BLaER1 (cell line): ENCODE data around the gene ERCC2.
"Not testable (repeated sequence)": the region's sequence is repeated elsewhere in the genome, so short reads cannot be mapped to it uniquely, and the experiment has no call there.

Experiments used
- H3K27ac ChIP-seq: shearing (Covaris generic); formaldehyde crosslinking; 2 replicates; pipeline ENCODE4 v1.8.1; 2022
- H3K27me3 ChIP-seq: shearing (Covaris generic); formaldehyde crosslinking; 2 replicates; pipeline ENCODE4 v1.8.1; 2022
- H3K36me3 ChIP-seq: shearing (Covaris generic); formaldehyde crosslinking; 2 replicates; pipeline ENCODE4 v1.8.1; 2022
- H3K4me1 ChIP-seq: shearing (Covaris generic); formaldehyde crosslinking; 2 replicates; pipeline ENCODE4 v1.8.1; 2022
- H3K4me2 ChIP-seq: shearing (Covaris generic); formaldehyde crosslinking; 2 replicates; pipeline ENCODE4 v1.8.1; 2022
- H3K4me3 ChIP-seq: shearing (Covaris generic); formaldehyde crosslinking; 2 replicates; pipeline ENCODE4 v1.8.1; 2022
- H3K9ac ChIP-seq: shearing (Covaris generic); formaldehyde crosslinking; 2 replicates; pipeline ENCODE4 v1.8.1; 2022
- H3K9me3 ChIP-seq: shearing (Covaris generic); formaldehyde crosslinking; 2 replicates; pipeline ENCODE4 v1.8.1; 2022
- H4K20me1 ChIP-seq: shearing (Covaris generic); formaldehyde crosslinking; 2 replicates; pipeline ENCODE4 v1.8.1; 2022
- Cebpa-rat ChIP-seq: shearing (Covaris generic); IDR thresholded peaks from 2 replicates; pipeline ENCODE4 v1.8.1; 2022

The ERCC2 gene

DNA sequence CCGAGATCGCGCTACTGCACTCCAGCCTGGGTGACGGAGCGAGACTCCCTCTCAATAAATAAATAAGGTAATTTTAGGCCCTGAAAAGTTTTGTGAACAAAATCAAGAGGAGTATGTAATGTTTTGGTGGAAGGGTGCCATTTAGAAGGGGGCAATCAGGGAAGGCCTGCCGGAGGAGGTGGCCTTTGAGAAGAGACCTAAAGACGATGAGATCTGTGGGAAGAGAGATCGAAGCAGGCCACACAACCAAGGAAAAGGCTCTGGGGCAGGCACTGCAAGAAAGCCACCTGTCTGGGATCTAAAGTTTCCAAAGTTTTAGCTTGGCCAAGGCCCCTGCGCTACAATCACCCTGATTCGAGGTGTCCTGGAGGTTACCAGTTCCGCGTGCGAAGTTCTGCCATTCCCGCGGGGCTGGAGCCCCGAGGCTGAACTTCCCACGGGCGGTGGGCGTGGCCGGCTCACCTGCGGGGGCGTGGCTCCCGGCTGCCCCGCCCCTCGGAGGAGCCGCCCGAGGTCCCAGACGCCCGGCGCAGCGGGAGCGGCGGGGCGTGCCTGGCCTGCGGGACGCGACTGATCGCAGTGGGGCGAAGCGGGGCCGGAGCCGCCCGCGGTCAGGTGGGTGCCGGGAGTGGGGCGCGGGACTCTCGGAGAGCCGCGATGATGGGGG lies 30.0 kb downstream of the ERCC2 start, which contains the start of gene KLC3:
Gene KLC3, plus strand, starts transcription at position 519 of the 667 bp plus-strand sequence. CDS start 4,792 bp downstream, outside the sequence.
- Histone ChIP-seq H4K20me1 (no peaks in the 10 kb centered on the region), H3K4me3 (peak within 1 kb of the TSS; percentile 60), H3K9ac (peak within 1 kb of the TSS; percentile 41; the same call in 1 of the 2 replicates), H3K4me1 (peaks cover 14% of the 10 kb centered on the region), H3K36me3 (no peaks in the 10 kb centered on the region), H3K27ac (no peak within 1 kb of the TSS), H3K4me2 (peak within 1 kb of the TSS; percentile 86), H3K9me3 (no peaks in the 10 kb centered on the region), H3K27me3 (peaks cover 19% of the 10 kb centered on the region)
- TF ChIP-seq Cebpa-rat: no peak

- Histone ChIP-seq H3K4me2 (no peak overlapping the region), H3K4me1 (peaks cover 17% of the 10 kb centered on the region), H4K20me1 (no peaks in the 10 kb centered on the region), H3K36me3 (no peaks in the 10 kb centered on the region), H3K9me3 (no peaks in the 10 kb centered on the region), H3K27me3 (peaks cover 19% of the 10 kb centered on the region), H3K9ac (no peak overlapping the region), H3K4me3 (no peak overlapping the region), H3K27ac (no peak overlapping the region)
- no peak for TF ChIP-seq Cebpa-rat
Observed at GRCh38 chr19:45339629-45340028, 30.7 kb downstream of the ERCC2 start.

GRCh38 chr19:45336696-45337251 lies 33.6 kb downstream of the ERCC2 start:
- Histone ChIP-seq H3K9me3 (no peaks in the 10 kb centered on the region), H3K36me3 (no peaks in the 10 kb centered on the region), H3K9ac (no peak overlapping the region), H3K4me2 (no peak overlapping the region), H3K27me3 (peaks cover 19% of the 10 kb centered on the region), H3K27ac (no peak overlapping the region), H3K4me1 (peaks cover 17% of the 10 kb centered on the region), H4K20me1 (no peaks in the 10 kb centered on the region), H3K4me3 (no peak overlapping the region)
- no peak for TF ChIP-seq Cebpa-rat

GRCh38 chr19:45334881-45335280 lies 35.5 kb downstream of the ERCC2 start:
- H3K9ac ChIP-seq, H3K4me3 ChIP-seq, H3K27ac ChIP-seq, H3K4me2 ChIP-seq, H3K9me3 ChIP-seq, H3K27me3 ChIP-seq, H4K20me1 ChIP-seq, H3K36me3 ChIP-seq: not testable (repeated sequence)
- H3K4me1 ChIP-seq: peaks cover 15% of the 10 kb centered on the region; the same call in 1 of the 2 replicates

GRCh38 chr19:45333609-45334303 lies 36.6 kb downstream of the ERCC2 start:
- Histone ChIP-seq H3K4me1 (peaks cover 15% of the 10 kb centered on the region; the same call in 1 of the 2 replicates), H3K27ac (no peak overlapping the region), H4K20me1 (no peaks in the 10 kb centered on the region), H3K4me2 (no peak overlapping the region), H3K27me3 (no peaks in the 10 kb centered on the region), H3K9me3 (no peaks in the 10 kb centered on the region), H3K9ac (no peak overlapping the region), H3K36me3 (no peaks in the 10 kb centered on the region), H3K4me3 (no peak overlapping the region)
- no peak for TF ChIP-seq Cebpa-rat

DNA sequence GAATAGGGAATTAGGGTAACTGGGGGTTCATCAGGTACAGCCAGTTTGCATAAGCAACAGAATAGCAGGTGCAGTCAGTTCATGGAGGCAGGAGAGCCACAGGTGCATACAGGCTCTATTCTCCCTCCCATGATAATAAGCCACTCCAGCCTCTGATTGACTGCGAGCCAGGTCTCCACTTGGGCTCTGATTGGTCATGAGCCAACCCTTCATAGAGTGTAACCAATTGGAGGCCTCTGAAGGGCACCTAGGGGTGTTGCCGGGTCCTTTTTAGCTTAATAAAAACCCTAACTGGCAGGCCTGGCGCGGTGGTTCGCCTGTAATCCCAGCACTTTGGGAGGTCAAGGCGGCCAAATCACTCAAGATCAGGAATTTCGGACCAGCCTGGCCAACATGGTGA lies 39.0 kb downstream of the ERCC2 start:
- H3K9me3 ChIP-seq: no peaks in the 10 kb centered on the region
- no peak overlapping the region for H3K27ac ChIP-seq
- no peaks in the 10 kb centered on the region for H4K20me1 ChIP-seq
- no peak for TF ChIP-seq Cebpa-rat
- no peak overlapping the region for H3K9ac ChIP-seq
- no peak overlapping the region for H3K4me2 ChIP-seq
- no peaks in the 10 kb centered on the region for H3K36me3 ChIP-seq
- H3K27me3 ChIP-seq: no peaks in the 10 kb centered on the region
- H3K4me3 ChIP-seq: no peak overlapping the region
- peaks cover 19% of the 10 kb centered on the region for H3K4me1 ChIP-seq

- Histone ChIP-seq H3K4me1 (peaks cover 45% of the 10 kb centered on the region), H4K20me1 (no peaks in the 10 kb centered on the region), H3K9me3 (no peaks in the 10 kb centered on the region), H3K9ac (no peak overlapping the region), H3K4me2 (no peak overlapping the region), H3K27me3 (no peaks in the 10 kb centered on the region), H3K4me3 (no peak overlapping the region), H3K36me3 (no peaks in the 10 kb centered on the region), H3K27ac (no peak overlapping the region)
- TF ChIP-seq Cebpa-rat: no peak
Observed at GRCh38 chr19:45327404-45328143, 42.8 kb downstream of the ERCC2 start.

DNA sequence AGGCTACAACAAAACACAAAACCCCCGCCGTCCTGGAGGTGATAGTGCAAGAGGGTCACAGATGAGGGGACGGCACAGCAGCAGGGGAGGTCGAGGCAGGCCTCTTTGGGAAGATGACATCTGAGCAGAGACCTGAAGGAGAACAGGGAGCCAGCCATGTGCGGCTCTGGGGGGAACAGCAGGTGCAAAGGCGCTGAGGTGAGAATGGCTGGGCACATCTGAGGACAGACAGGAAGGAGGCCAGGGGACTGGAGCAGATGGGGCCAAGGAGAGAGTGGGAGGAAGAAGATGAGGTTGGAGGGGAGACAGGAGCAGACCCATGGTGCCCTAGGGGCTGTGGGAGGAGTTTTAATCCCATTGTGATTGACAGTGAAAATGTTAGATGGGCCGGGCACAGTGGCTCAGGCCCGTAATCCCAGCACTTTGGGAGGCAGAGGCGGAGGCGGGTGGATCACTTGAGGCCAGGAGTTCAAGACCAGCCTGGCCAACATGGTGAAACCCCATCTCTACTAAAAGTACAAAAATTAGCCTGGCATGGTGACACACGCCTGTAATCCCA lies 45.9 kb downstream of the ERCC2 start:
- H3K4me1 ChIP-seq: peaks cover 51% of the 10 kb centered on the region
- peak overlapping the region; percentile 65; the same call in 1 of the 2 replicates for H3K27ac ChIP-seq
- no peaks in the 10 kb centered on the region for H3K27me3 ChIP-seq
- no peaks in the 10 kb centered on the region for H4K20me1 ChIP-seq
- H3K9me3 ChIP-seq: no peaks in the 10 kb centered on the region
- no peak overlapping the region for H3K9ac ChIP-seq
- H3K4me2 ChIP-seq: peak overlapping the region; percentile 78
- no peak overlapping the region for H3K4me3 ChIP-seq
- no peaks in the 10 kb centered on the region for H3K36me3 ChIP-seq
- no peak for TF ChIP-seq Cebpa-rat

- TF ChIP-seq Cebpa-rat: no peak
- Histone ChIP-seq H3K9me3 (no peaks in the 10 kb centered on the region), H3K4me2 (peak overlapping the region; percentile 78), H3K4me3 (peak overlapping the region; percentile 47), H3K9ac (peak overlapping the region; percentile 45), H3K27me3 (no peaks in the 10 kb centered on the region), H3K36me3 (no peaks in the 10 kb centered on the region), H3K4me1 (peaks cover 51% of the 10 kb centered on the region), H3K27ac (peak overlapping the region; percentile 65), H4K20me1 (no peaks in the 10 kb centered on the region)
Observed at GRCh38 chr19:45323671-45324081, 46.7 kb downstream of the ERCC2 start.
